Stomach smooth muscle (tissue), 2 donors: ENCODE data around the gene RGSL1.

Experiments
- H3K27ac ChIP-seq: one replicate; pipeline ENCODE4 v1.7.0; 2013; ENCODE audit warnings: mild to moderate bottlenecking, low read length, inconsistent platforms
- H3K27me3 ChIP-seq, 2 donors: one replicate each; pipeline ENCODE4 v1.7.0; 2013; ENCODE audit warnings: low read length in 2 of 2; ENCODE audit not compliant: insufficient read depth in 2 of 2, control insufficient read depth in 1 of 2
- H3K36me3 ChIP-seq, 2 donors: one replicate each; pipeline ENCODE4 v1.7.0; 2013; ENCODE audit warnings: low read length in 2 of 2; ENCODE audit not compliant: control insufficient read depth in 2 of 2, insufficient read depth in 2 of 2
- H3K4me1 ChIP-seq: one replicate; pipeline ENCODE4 v1.7.0; 2013; ENCODE audit warnings: low read length; ENCODE audit not compliant: control insufficient read depth, insufficient read depth
- H3K4me3 ChIP-seq, 2 donors: one replicate each; pipeline ENCODE4 v1.7.0; 2013; ENCODE audit warnings: low read length in 2 of 2
- H3K9ac ChIP-seq, 2 donors: one replicate each; pipeline ENCODE4 v1.7.0; 2013; ENCODE audit warnings: low read length in 2 of 2, mild to moderate bottlenecking in 1 of 2
- H3K9me3 ChIP-seq, 2 donors: one replicate each; pipeline ENCODE4 v1.7.0; 2013; ENCODE audit warnings: low read length in 2 of 2; ENCODE audit not compliant: control insufficient read depth in 2 of 2
- donor health status: healthy.
- donor health status: Pancreatic carcinoma.

The RGSL1 gene

GRCh38 chr1:182565537-182565936 lies 115.6 kb downstream of the RGSL1 start:
- no peak overlapping the region for H3K4me3 ChIP-seq
- no peaks in the 10 kb centered on the region for H3K4me1 ChIP-seq
- no peak overlapping the region for H3K9ac ChIP-seq
- no peak overlapping the region for H3K27ac ChIP-seq
- no peaks in the 10 kb centered on the region for H3K36me3 ChIP-seq
- no peaks in the 10 kb centered on the region for H3K9me3 ChIP-seq
- no peaks in the 10 kb centered on the region for H3K27me3 ChIP-seq

GRCh38 chr1:182567629-182568028 lies 117.7 kb downstream of the RGSL1 start:
- Histone ChIP-seq H3K36me3 (peaks cover 0 to 2% of the 10 kb centered on the region in 2 donors), H3K27ac (no peak overlapping the region), H3K4me1 (no peaks in the 10 kb centered on the region), H3K9me3 (no peaks in the 10 kb centered on the region), H3K27me3 (no peaks in the 10 kb centered on the region), H3K9ac (no peak overlapping the region), H3K4me3 (no peak overlapping the region)

GRCh38 chr1:182568647-182569284 lies 118.8 kb downstream of the RGSL1 start:
- no peaks in the 10 kb centered on the region for H3K9me3 ChIP-seq
- no peaks in the 10 kb centered on the region for H3K27me3 ChIP-seq
- H3K36me3 ChIP-seq = peaks cover 0 to 3% of the 10 kb centered on the region in 2 donors
- H3K4me1 ChIP-seq = no peaks in the 10 kb centered on the region
- no peak overlapping the region for H3K4me3 ChIP-seq
- H3K9ac ChIP-seq = no peak overlapping the region
- H3K27ac ChIP-seq = no peak overlapping the region

- no peak overlapping the region for H3K9ac ChIP-seq
- no peak overlapping the region for H3K4me3 ChIP-seq
- no peaks in the 10 kb centered on the region for H3K9me3 ChIP-seq
- H3K27me3 ChIP-seq = no peaks in the 10 kb centered on the region
- H3K36me3 ChIP-seq = peaks cover 9 to 13% of the 10 kb centered on the region in 2 donors
- H3K27ac ChIP-seq = no peak overlapping the region
- no peaks in the 10 kb centered on the region for H3K4me1 ChIP-seq
Observed at GRCh38 chr1:182569939-182570610, 120.1 kb downstream of the RGSL1 start.

GRCh38 chr1:182570611-182570970 lies 120.6 kb downstream of the RGSL1 start:
- Histone ChIP-seq H3K27ac (no peak overlapping the region), H3K4me3 (no peak overlapping the region), H3K9ac (no peak overlapping the region), H3K36me3 (peaks cover 11 to 18% of the 10 kb centered on the region in 2 donors), H3K9me3 (no peaks in the 10 kb centered on the region), H3K4me1 (no peaks in the 10 kb centered on the region), H3K27me3 (no peaks in the 10 kb centered on the region)

GRCh38 chr1:182574156-182574555 lies 124.2 kb downstream of the RGSL1 start:
- Histone ChIP-seq H3K36me3 (peaks cover 11 to 24% of the 10 kb centered on the region in 2 donors), H3K9ac (no peak overlapping the region), H3K27ac (no peak overlapping the region), H3K9me3 (no peaks in the 10 kb centered on the region), H3K4me3 (no peak overlapping the region), H3K27me3 (no peaks in the 10 kb centered on the region), H3K4me1 (no peaks in the 10 kb centered on the region)

- H3K9me3 ChIP-seq = no peaks in the 10 kb centered on the region
- no peak overlapping the region for H3K27ac ChIP-seq
- H3K4me3 ChIP-seq = no peak overlapping the region
- H3K9ac ChIP-seq = no peak overlapping the region
- no peaks in the 10 kb centered on the region for H3K27me3 ChIP-seq
- no peaks in the 10 kb centered on the region for H3K4me1 ChIP-seq
- peaks cover 20 to 39% of the 10 kb centered on the region in 2 donors for H3K36me3 ChIP-seq
Observed at GRCh38 chr1:182575540-182576149, 125.7 kb downstream of the RGSL1 start.

GRCh38 chr1:182580736-182581135 lies 130.8 kb downstream of the RGSL1 start:
- H3K4me1 ChIP-seq = peaks cover 11% of the 10 kb centered on the region
- no peaks in the 10 kb centered on the region for H3K27me3 ChIP-seq

GRCh38 chr1:182584746-182585145 lies 134.8 kb downstream of the RGSL1 start:
- Histone ChIP-seq H3K9ac (no peak overlapping the region), H3K9me3 (no peaks in the 10 kb centered on the region), H3K27me3 (no peaks in the 10 kb centered on the region), H3K27ac (no peak overlapping the region), H3K4me3 (no peak overlapping the region), H3K4me1 (peaks cover 25% of the 10 kb centered on the region), H3K36me3 (peaks cover 10 to 27% of the 10 kb centered on the region in 2 donors)

More at GRCh38 chr1:182580736-182581135, 130.8 kb downstream of the RGSL1 start:
- no peak overlapping the region for H3K4me3 ChIP-seq
- H3K36me3 ChIP-seq = peaks cover 20 to 27% of the 10 kb centered on the region in 2 donors
- no peaks in the 10 kb centered on the region for H3K9me3 ChIP-seq
- no peak overlapping the region for H3K9ac ChIP-seq
- no peak overlapping the region for H3K27ac ChIP-seq

GRCh38 chr1:182586380-182586779 lies 136.4 kb downstream of the RGSL1 start:
- Histone ChIP-seq H3K4me1 (peaks cover 25% of the 10 kb centered on the region), H3K27me3 (no peaks in the 10 kb centered on the region), H3K9me3 (no peaks in the 10 kb centered on the region), H3K36me3 (peaks cover 0 to 15% of the 10 kb centered on the region in 2 donors), H3K27ac (no peak overlapping the region), H3K9ac (no peak overlapping the region), H3K4me3 (no peak overlapping the region)

- Histone ChIP-seq H3K4me3 (no peak overlapping the region), H3K4me1 (peaks cover 25% of the 10 kb centered on the region), H3K36me3 (peaks cover 0 to 10% of the 10 kb centered on the region in 2 donors), H3K9ac (no peak overlapping the region), H3K9me3 (no peaks in the 10 kb centered on the region), H3K27ac (no peak overlapping the region), H3K27me3 (no peaks in the 10 kb centered on the region)
Observed at GRCh38 chr1:182587093-182587492, 137.1 kb downstream of the RGSL1 start.
